SK-N-SH (cell line): ENCODE results near the gene ANAPC2. TPM values are rescaled to one million over a fixed set of nuclear protein-coding genes. Genes with fewer than 3 reads are reported as not detected.

Experiments
- CTCF ChIA-PET: fragments of 300-600, 350-600 bp; formaldehyde crosslinking; extraction: SDS; loops from one replicate; lab custom pipeline; 2021; lab: Yijun Ruan, JAX
- POLR2A ChIA-PET: fragments of 350-600 bp; sonication (Branson Sonifier 250); formaldehyde crosslinking; extraction: SDS; loops from one replicate; lab custom pipeline; 2020; ENCODE audit warnings: antibody characterized with exemption, inconsistent platforms; lab: Yijun Ruan, JAX
- DNase-seq: peaks from one replicate; pipeline ENCODE4 v3.0.0; 2012
- H2AFZ ChIP-seq: fragments of 200-600 bp; sonication (generic); 2 replicates; pipeline ENCODE4 v1.8.1; 2016; ENCODE audit warnings: antibody characterized with exemption, mild to moderate bottlenecking, low read depth
- H3F3A ChIP-seq: fragments of 200-600 bp; sonication (generic); replicated peaks from 2 replicates; pipeline ENCODE3; 2016; ENCODE audit warnings: antibody characterized with exemption, mild to moderate bottlenecking; ENCODE audit not compliant: insufficient read depth
- H3K27ac ChIP-seq, 2 experiments: fragments of 200-500 bp in 1 of 2; fragments of 200-600 bp in 1 of 2; sonication (Bioruptor generic) in 1 of 2; sonication (generic), shearing (Covaris generic) in 1 of 2; 2 replicates each; pipeline versions ENCODE4 v1.5.1 to v1.6.1; 2014 to 2016; ENCODE audit warnings: low read depth in 2 of 2, inconsistent platforms in 1 of 2, low read length in 1 of 2, mild to moderate bottlenecking in 1 of 2, mixed read lengths in 1 of 2
- H3K27me3 ChIP-seq: fragments of 200-600 bp; sonication (generic), shearing (Covaris generic); 2 replicates; pipeline ENCODE4 v1.6.1; 2016; ENCODE audit warnings: mixed run types; ENCODE audit not compliant: insufficient read depth
- H3K36me3 ChIP-seq, 2 experiments: fragments of 200-500 bp in 1 of 2; fragments of 200-600 bp in 1 of 2; sonication (Bioruptor generic) in 1 of 2; sonication (generic) in 1 of 2; replicated peaks in 1 of 2; 2 replicates each; pipeline versions ENCODE3 to v1.5.1; 2014 to 2016; ENCODE audit warnings: low read length in 1 of 2, mild to moderate bottlenecking in 1 of 2; ENCODE audit not compliant: insufficient read depth in 2 of 2, control insufficient read depth in 1 of 2
- H3K4me1 ChIP-seq, 2 experiments: fragments of 200-500 bp in 1 of 2; fragments of 200-600 bp in 1 of 2; sonication (Bioruptor generic) in 1 of 2; sonication (generic), shearing (Covaris generic) in 1 of 2; 2 replicates each; pipeline versions ENCODE4 v1.5.1 to v1.6.1; 2014 to 2016; ENCODE audit warnings: low read depth in 1 of 2, low read length in 1 of 2, mixed run types in 1 of 2; ENCODE audit not compliant: insufficient read depth in 2 of 2, control insufficient read depth in 1 of 2
- H3K4me2 ChIP-seq: fragments of 200-600 bp; sonication (generic), shearing (Covaris generic); 2 replicates; pipeline ENCODE4 v1.6.1; 2017; ENCODE audit warnings: mixed run types
- H3K4me3 ChIP-seq, 2 experiments: fragments of 200-500 bp in 1 of 2; fragments of 200-600 bp in 1 of 2; sonication (Bioruptor generic) in 1 of 2; sonication (generic), shearing (Covaris generic) in 1 of 2; 2 replicates each; pipeline versions ENCODE4 v1.5.1 to v1.8.1; 2014 to 2016; ENCODE audit warnings: low read depth in 2 of 2, inconsistent platforms in 1 of 2, low read length in 1 of 2, mild to moderate bottlenecking in 1 of 2, mixed read lengths in 1 of 2, moderate library complexity in 1 of 2
- H3K79me2 ChIP-seq: fragments of 200-600 bp; sonication (generic); 2 replicates; pipeline ENCODE4 v1.8.1; 2017; ENCODE audit warnings: mild to moderate bottlenecking; ENCODE audit not compliant: insufficient read depth
- H3K9ac ChIP-seq: fragments of 200-600 bp; sonication (generic); 2 replicates; pipeline ENCODE4 v1.6.1; 2017; ENCODE audit warnings: mixed run types
- H3K9me2 ChIP-seq: fragments of 200-600 bp; sonication (generic); 2 replicates; pipeline ENCODE4 v1.6.1; 2017; ENCODE audit warnings: mixed run types
- H3K9me3 ChIP-seq: fragments of 200-600 bp; sonication (generic); 2 replicates; pipeline ENCODE4 v1.6.1; 2017; ENCODE audit warnings: mixed run types, mild to moderate bottlenecking, moderate library complexity
- H4K20me1 ChIP-seq: fragments of 200-600 bp; sonication (generic); 2 replicates; pipeline ENCODE4 v1.6.1; 2017; ENCODE audit warnings: mild to moderate bottlenecking, mixed run types; ENCODE audit not compliant: insufficient read depth
- CHD2 ChIP-seq: fragments of 150-350 bp; IDR thresholded peaks from 2 replicates; pipeline ENCODE4 v1.6.1; 2018; ENCODE audit warnings: low read length; ENCODE audit not compliant: partially characterized antibody
- EP300 ChIP-seq, 2 experiments: IDR thresholded peaks; 2 replicates each; pipeline versions ENCODE4 v1.4.0 to v1.6.1; 2012; ENCODE audit warnings: borderline replicate concordance in 1 of 2, low read depth in 1 of 2, low read length in 1 of 2
- FOSL2 ChIP-seq: IDR thresholded peaks from 2 replicates; pipeline ENCODE4 v1.4.0; 2012; ENCODE audit warnings: low read depth, mild to moderate bottlenecking, moderate library complexity, borderline replicate concordance
- FOXJ3 ChIP-seq: sonication (generic); formaldehyde crosslinking; IDR thresholded peaks from 2 replicates; pipeline ENCODE4 v1.5.1; 2020; ENCODE audit warnings: mild to moderate bottlenecking, missing genetic modification reagents
- GATA2 ChIP-seq: sonication (generic); formaldehyde crosslinking; IDR thresholded peaks from 2 replicates; pipeline ENCODE4 v1.5.0; 2020; ENCODE audit warnings: mild to moderate bottlenecking, missing genetic modification reagents
- MEF2A ChIP-seq: IDR thresholded peaks from 2 replicates; pipeline ENCODE4 v1.4.0; 2012; ENCODE audit warnings: low read depth, borderline replicate concordance
- MXI1 ChIP-seq: IDR thresholded peaks from 2 replicates; pipeline ENCODE4 v1.6.1; 2012; ENCODE audit warnings: mild to moderate bottlenecking, low read depth, low read length, improper control_type of control experiment
- NFIC ChIP-seq: IDR thresholded peaks from 2 replicates; pipeline ENCODE4 v1.4.0; 2012; ENCODE audit warnings: borderline replicate concordance
- RAD21 ChIP-seq: IDR thresholded peaks from 2 replicates; pipeline ENCODE4 v1.6.1; 2012; ENCODE audit warnings: mild to moderate bottlenecking, low read length
- RXRA ChIP-seq: IDR thresholded peaks from 2 replicates; pipeline ENCODE4 v1.4.0; 2012; ENCODE audit warnings: low read depth, mild to moderate bottlenecking, borderline replicate concordance
- SIN3A ChIP-seq: IDR thresholded peaks from 2 replicates; pipeline ENCODE4 v1.6.1; 2012; ENCODE audit warnings: low read depth, mild to moderate bottlenecking, low read length, moderate library complexity, borderline replicate concordance
- TAF1 ChIP-seq: IDR thresholded peaks from 2 replicates; pipeline ENCODE4 v1.6.1; 2012; ENCODE audit warnings: low read depth, mild to moderate bottlenecking, low read length, moderate library complexity, borderline replicate concordance
- TCF12 ChIP-seq: IDR thresholded peaks from 2 replicates; pipeline ENCODE4 v1.4.0; 2012
- TEAD4 ChIP-seq: IDR thresholded peaks from 2 replicates; pipeline ENCODE4 v1.4.0; 2012; ENCODE audit warnings: mild to moderate bottlenecking, borderline replicate concordance; ENCODE audit not compliant: insufficient read depth
- YY1 ChIP-seq: IDR thresholded peaks from 2 replicates; pipeline ENCODE4 v1.4.0; 2012; ENCODE audit warnings: low read depth, mild to moderate bottlenecking
- WGBS: methylation state at CpG from one replicate; pipeline ENCODE4 v1.1.6; 2017; ENCODE audit warnings: low lambda C conversion rate; 5-methylcytosine and 5-hydroxymethylcytosine counted together
- polyA plus RNA-seq, 3 experiments: library from polyadenylated mRNA; depleted of rRNA; stranded (reverse); fragments of >200 nt; gene quantifications; 2 replicates each; pipeline ENCODE4 v1.2.3, GENCODE V29; 2012
- TF ChIP-seq, protein P1 (sequence below): IDR thresholded peaks from 2 replicates; pipeline ENCODE4 v1.4.0; 2012; ENCODE audit warnings: low read depth
- TF ChIP-seq, protein P2 (sequence below): IDR thresholded peaks from 2 replicates; pipeline ENCODE4 v1.4.0; 2012; ENCODE audit warnings: low read depth, borderline replicate concordance
- TF ChIP-seq, protein P3 (sequence below): fragments of 200-600 bp; sonication (generic); IDR thresholded peaks from 2 replicates; pipeline ENCODE4 v1.6.1; 2017; ENCODE audit warnings: antibody characterized with exemption, mild to moderate bottlenecking, moderate library complexity
- TF ChIP-seq, protein P4 (sequence below): IDR thresholded peaks from 2 replicates; pipeline ENCODE4 v1.6.1; 2012; ENCODE audit warnings: mild to moderate bottlenecking, low read depth, low read length, moderate library complexity
- TF ChIP-seq, protein P5 (sequence below): IDR thresholded peaks from 2 replicates; pipeline ENCODE4 v1.4.0; 2012; ENCODE audit warnings: low read depth, borderline replicate concordance
- TF ChIP-seq, protein P6 (sequence below): fragments of 150-350 bp; IDR thresholded peaks from 2 replicates; pipeline ENCODE4 v1.6.1; 2017; ENCODE audit warnings: antibody characterized with exemption, low read length, low read depth, borderline replicate concordance

Gene ANAPC2
- polyA plus RNA-seq, 1 of the 3 experiments (the other 2 are of a cell fraction) = 35.1 TPM

DNA sequence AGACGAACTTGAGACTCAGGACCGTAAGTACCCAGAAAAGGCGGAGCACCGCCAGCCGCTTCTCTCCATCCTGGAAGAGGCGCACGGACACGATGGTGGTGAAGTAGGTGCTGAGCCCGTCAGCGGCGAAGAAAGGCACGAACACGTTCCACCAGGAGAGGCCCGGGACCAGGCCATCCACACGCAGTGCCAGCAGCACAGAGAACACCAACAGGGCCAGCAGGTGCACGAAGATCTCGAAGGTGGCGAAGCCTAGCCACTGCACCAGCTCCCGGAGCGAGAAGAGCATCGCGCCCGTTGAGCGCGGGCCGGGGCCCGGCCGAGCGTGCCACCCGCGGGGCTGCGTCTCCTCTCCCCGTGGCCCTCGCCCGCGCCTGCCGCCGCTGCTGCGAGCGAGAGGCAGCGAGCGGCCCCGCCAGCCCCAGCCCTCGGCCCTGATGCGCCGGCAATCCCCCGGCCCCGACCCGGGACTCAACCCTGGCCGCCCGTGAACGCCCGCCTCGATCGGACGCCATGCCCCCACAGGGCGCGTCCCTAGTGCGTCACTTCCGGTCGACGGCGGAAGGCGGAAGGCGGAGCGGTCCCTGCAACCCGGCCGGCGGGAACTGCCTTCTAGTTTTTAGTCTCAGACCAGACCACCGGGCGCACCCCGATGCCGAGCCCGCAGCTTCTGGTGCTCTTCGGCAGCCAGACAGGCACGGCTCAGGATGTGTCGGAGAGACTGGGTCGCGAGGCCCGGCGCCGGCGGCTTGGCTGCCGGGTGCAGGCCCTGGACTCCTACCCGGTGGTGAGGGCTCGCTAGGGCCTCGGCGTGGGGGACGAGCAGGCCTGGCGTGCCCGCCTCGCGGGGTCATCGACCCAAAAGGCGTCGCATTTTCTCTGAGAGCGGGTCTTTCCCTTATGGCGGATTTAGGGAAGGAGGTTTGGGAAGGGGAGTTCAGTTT lies 17.0 kb upstream of the ANAPC2 start, which contains the start of the genes NDOR1 and TMEM203:
Gene NDOR1, plus strand, starts transcription at position 575 of the 944 bp plus-strand sequence. Its CDS starts 78 bp downstream, at position 653.
Gene TMEM203, minus strand, starts transcription at position 523 of the 944 bp plus-strand sequence. Its CDS starts 234 bp downstream, at position 289.
- peak within 1 kb of the TSS; percentile 56 for H2AFZ ChIP-seq
- H3K36me3 ChIP-seq = no peaks in the 10 kb centered on the region
- peak within 1 kb of the TSS; percentile 35 to 51; a peak in 3 of 4 replicates for H3K27ac ChIP-seq
- ChIA-PET POLR2A (interaction anchor here (0.6 to 1.5 kb wide), 9 partner anchors 10 to 166 kb away, joined by 3 to 6 read pairs (median 3); partner anchors contain the start of genes RNF224 and SSNA1), CTCF (interaction anchor here (0.8 to 2.5 kb wide), 6 partner anchors 16 to 156 kb away, joined by 4 to 9 read pairs (median 4); partner anchors contain the start of gene RNF224)
- H3K9me3 ChIP-seq = no peaks in the 10 kb centered on the region
- peak within 1 kb of the TSS; percentile 99 for H3K9ac ChIP-seq
- 2% methylated on average over 28 of the region's 98 CpGs for WGBS
- H3F3A ChIP-seq = peaks cover 14% of the 10 kb centered on the region
- peaks cover 11 to 38% of the 10 kb centered on the region in 2 experiments for H3K4me1 ChIP-seq
- peak; percentile 99 for DNase-seq
- no peaks in the 10 kb centered on the region for H3K9me2 ChIP-seq
- H3K79me2 ChIP-seq = peaks cover 69% of the 10 kb centered on the region
- no peaks in the 10 kb centered on the region for H4K20me1 ChIP-seq
- H3K4me3 ChIP-seq = peak within 1 kb of the TSS; percentile 87 to 100
- H3K4me2 ChIP-seq = peak within 1 kb of the TSS; percentile 100
- no peaks in the 10 kb centered on the region for H3K27me3 ChIP-seq
- TF ChIP-seq TEAD4 (no peak), RAD21 (no peak), GATA2 (no peak), NFIC (no peak), EP300 (IDR thresholded peaks at IDR 0.05; ENCODE audit: borderline replicate concordance in 1 of 2, low read depth in 1 of 2, low read length in 1 of 2) (no peak), RXRA (no peak), SIN3A (peak; percentile 81; the same call in 1 of the 2 replicates), CHD2 (peak; percentile 59), MEF2A (no peak), FOSL2 (no peak), TCF12 (no peak), FOXJ3 (no peak), MXI1 (peak; percentile 83; the same call in 1 of the 2 replicates), TAF1 (peak; percentile 92), YY1 (peak; percentile 91)
- TF ChIP-seq, protein P1, sequence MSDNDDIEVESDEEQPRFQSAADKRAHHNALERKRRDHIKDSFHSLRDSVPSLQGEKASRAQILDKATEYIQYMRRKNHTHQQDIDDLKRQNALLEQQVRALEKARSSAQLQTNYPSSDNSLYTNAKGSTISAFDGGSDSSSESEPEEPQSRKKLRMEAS = peak; percentile 82
- TF ChIP-seq, protein P2, sequence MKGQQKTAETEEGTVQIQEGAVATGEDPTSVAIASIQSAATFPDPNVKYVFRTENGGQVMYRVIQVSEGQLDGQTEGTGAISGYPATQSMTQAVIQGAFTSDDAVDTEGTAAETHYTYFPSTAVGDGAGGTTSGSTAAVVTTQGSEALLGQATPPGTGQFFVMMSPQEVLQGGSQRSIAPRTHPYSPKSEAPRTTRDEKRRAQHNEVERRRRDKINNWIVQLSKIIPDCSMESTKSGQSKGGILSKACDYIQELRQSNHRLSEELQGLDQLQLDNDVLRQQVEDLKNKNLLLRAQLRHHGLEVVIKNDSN = no peak
- TF ChIP-seq, protein P3, sequence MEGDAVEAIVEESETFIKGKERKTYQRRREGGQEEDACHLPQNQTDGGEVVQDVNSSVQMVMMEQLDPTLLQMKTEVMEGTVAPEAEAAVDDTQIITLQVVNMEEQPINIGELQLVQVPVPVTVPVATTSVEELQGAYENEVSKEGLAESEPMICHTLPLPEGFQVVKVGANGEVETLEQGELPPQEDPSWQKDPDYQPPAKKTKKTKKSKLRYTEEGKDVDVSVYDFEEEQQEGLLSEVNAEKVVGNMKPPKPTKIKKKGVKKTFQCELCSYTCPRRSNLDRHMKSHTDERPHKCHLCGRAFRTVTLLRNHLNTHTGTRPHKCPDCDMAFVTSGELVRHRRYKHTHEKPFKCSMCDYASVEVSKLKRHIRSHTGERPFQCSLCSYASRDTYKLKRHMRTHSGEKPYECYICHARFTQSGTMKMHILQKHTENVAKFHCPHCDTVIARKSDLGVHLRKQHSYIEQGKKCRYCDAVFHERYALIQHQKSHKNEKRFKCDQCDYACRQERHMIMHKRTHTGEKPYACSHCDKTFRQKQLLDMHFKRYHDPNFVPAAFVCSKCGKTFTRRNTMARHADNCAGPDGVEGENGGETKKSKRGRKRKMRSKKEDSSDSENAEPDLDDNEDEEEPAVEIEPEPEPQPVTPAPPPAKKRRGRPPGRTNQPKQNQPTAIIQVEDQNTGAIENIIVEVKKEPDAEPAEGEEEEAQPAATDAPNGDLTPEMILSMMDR = no peak
- TF ChIP-seq, protein P4, sequence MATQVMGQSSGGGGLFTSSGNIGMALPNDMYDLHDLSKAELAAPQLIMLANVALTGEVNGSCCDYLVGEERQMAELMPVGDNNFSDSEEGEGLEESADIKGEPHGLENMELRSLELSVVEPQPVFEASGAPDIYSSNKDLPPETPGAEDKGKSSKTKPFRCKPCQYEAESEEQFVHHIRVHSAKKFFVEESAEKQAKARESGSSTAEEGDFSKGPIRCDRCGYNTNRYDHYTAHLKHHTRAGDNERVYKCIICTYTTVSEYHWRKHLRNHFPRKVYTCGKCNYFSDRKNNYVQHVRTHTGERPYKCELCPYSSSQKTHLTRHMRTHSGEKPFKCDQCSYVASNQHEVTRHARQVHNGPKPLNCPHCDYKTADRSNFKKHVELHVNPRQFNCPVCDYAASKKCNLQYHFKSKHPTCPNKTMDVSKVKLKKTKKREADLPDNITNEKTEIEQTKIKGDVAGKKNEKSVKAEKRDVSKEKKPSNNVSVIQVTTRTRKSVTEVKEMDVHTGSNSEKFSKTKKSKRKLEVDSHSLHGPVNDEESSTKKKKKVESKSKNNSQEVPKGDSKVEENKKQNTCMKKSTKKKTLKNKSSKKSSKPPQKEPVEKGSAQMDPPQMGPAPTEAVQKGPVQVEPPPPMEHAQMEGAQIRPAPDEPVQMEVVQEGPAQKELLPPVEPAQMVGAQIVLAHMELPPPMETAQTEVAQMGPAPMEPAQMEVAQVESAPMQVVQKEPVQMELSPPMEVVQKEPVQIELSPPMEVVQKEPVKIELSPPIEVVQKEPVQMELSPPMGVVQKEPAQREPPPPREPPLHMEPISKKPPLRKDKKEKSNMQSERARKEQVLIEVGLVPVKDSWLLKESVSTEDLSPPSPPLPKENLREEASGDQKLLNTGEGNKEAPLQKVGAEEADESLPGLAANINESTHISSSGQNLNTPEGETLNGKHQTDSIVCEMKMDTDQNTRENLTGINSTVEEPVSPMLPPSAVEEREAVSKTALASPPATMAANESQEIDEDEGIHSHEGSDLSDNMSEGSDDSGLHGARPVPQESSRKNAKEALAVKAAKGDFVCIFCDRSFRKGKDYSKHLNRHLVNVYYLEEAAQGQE = peak; percentile 43; the same call in 1 of the 2 replicates
- TF ChIP-seq, protein P5, sequence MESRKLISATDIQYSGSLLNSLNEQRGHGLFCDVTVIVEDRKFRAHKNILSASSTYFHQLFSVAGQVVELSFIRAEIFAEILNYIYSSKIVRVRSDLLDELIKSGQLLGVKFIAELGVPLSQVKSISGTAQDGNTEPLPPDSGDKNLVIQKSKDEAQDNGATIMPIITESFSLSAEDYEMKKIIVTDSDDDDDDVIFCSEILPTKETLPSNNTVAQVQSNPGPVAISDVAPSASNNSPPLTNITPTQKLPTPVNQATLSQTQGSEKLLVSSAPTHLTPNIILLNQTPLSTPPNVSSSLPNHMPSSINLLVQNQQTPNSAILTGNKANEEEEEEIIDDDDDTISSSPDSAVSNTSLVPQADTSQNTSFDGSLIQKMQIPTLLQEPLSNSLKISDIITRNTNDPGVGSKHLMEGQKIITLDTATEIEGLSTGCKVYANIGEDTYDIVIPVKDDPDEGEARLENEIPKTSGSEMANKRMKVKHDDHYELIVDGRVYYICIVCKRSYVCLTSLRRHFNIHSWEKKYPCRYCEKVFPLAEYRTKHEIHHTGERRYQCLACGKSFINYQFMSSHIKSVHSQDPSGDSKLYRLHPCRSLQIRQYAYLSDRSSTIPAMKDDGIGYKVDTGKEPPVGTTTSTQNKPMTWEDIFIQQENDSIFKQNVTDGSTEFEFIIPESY = no peak
- TF ChIP-seq, protein P6, sequence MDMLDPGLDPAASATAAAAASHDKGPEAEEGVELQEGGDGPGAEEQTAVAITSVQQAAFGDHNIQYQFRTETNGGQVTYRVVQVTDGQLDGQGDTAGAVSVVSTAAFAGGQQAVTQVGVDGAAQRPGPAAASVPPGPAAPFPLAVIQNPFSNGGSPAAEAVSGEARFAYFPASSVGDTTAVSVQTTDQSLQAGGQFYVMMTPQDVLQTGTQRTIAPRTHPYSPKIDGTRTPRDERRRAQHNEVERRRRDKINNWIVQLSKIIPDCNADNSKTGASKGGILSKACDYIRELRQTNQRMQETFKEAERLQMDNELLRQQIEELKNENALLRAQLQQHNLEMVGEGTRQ = no peak
